NT2/D1 (cell line): ENCODE results near the gene TMEM254.

Experiments used
- SUZ12 ChIP-seq: IDR thresholded peaks from 2 replicates; pipeline ENCODE4 v1.6.1; 2011; ENCODE audit not compliant: insufficient read length, insufficient read depth; ENCODE audit errors: extremely low read depth
- ZNF274 ChIP-seq: IDR thresholded peaks from 2 replicates; pipeline ENCODE4 v1.6.1; 2011; ENCODE audit warnings: mild to moderate bottlenecking, low read depth, low read length

- no peak for TF ChIP-seq ZNF274
- TF ChIP-seq SUZ12, result no peak
Observed at GRCh38 chr10:80051993-80052392, 26.5 kb upstream of the TMEM254 start.
